Fibroblast of skin of left biceps (primary cell): ENCODE data around the gene SMC1B.
"Not testable (repeated sequence)": the region's sequence is repeated elsewhere in the genome, so short reads cannot be mapped to it uniquely, and the experiment has no call there.

ENCODE experiments used
- DNase-seq, 2 experiments: peaks; one replicate each; pipeline ENCODE4 v3.0.0-alpha.2; 2013; ENCODE audit warnings: low read depth in 2 of 2

SMC1B gene

DNA sequence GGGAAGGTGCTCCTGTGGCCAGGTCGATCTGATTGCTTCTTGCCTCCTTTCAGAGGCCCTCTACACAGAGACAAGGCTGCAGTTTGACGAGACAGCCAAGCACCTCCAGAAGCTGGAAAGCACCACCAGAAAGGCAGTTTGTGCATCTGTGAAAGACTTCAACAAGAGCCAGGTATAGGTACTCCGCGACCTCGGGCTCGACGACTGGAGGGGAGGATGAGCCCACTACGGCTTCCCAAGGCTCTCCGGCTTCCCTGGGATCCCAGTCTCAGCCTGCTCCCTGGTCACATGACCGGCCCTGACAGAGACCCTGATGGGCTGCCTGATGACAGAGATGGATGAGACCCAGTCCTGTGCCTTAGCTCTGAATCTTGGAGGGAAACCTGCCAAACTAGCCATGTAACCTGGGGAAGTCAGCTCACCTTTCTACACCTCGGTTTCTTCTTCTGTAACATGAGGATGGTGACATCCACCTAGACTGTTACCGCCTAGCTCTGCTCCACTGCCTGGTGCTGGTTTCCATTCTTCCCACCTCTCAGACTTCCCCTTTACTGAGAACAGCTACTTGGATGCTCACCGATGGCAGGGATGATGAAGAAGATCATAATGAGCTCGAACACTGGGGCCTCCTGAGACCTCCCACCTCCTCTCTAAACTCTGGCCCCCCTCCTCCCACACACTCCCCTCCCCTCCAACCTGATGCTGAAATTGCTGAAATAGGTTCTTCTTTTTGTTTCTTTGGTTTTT, 9.0 kb upstream of the SMC1B start:
- no peak for DNase-seq

DNA sequence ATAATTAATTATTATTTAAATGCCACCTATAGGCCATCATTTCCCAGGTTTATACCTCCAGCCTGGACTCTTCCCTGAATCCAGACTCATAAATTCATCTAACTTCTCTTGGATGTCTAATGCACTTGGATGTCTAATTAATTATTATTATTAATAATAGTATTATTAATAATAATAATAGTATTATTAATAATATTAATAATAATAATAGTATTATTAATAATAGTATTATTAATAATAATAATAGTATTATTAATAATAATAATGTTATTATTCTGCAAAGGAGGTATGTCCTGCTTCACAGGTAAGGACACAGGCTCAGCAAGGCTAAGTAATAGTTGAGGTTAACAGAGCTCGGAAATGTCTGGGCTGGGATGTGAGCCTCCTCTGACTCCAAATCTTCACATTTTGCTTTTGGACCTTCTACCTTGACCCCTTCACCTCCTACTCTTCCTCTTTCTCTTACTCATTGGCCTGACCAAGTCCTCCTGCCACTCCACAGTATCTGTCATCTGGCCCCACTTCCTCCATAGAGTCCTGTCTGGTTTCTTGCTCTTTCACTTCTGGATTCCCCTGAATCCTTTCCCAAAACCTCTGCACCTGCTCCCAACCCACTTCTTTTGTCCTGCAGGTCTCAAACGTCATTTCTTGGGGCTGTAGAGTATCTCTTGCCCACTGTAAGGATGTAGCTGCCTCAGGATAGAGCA, 8.1 kb upstream of the SMC1B start:
- DNase-seq = no peak

DNA sequence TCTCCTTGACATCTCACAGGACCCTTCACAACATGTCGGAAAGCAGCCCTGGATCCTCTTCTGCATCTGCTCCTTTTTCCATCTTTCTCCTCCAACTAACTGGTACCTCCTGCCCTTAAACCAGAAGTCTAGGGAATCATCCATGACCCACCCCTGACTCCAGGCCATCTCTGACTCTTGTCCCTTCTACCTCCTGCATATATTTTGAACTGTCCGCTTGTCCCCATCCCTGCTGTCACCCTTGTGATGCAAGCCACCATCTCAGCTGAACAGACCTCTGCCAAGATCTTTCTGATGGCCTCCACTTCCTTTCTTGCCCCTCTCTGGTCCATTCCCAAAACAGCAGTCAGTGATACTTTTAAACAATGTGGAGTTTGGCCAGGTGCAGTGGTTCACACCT, 7.1 kb upstream of the SMC1B start:
- no peak for DNase-seq

DNA sequence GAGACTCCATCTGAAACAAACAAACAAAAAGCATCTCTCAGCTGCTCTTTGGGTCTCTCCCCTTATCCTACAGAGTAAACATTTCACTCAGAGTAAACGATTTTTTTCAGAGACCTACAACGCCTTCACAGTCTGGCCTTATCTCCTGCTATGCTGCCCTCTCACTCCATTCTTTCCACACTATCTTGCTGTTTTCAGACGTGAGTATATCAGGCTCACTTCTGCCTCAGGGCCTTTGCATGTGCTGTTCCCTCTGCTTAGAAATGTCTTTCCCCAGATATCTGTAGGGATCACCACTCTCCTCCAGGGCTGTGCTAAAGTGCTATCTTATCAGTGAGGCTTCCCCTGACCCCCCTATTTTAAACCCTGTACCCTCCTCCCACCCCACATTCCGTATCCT, 6.6 kb upstream of the SMC1B start:
- no peak for DNase-seq

DNA sequence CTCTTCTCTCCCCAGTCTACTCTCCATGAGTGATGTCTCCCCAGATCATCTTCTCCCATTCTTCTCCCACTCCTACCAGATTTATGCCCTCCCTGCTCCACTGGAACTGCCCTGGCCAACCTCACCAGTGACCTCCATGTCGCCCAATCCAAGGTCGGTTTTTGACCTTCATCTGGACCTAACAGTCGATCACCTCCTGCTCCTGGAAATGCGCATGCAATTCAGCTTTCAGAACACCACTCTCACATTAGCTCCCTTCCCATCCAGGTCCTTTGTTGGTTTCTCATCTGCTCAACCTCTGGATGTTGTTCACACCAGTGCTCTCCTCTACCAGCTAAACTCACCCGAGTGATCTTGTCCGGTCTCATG, 5.4 kb upstream of the SMC1B start:
- no peak for DNase-seq

DNA sequence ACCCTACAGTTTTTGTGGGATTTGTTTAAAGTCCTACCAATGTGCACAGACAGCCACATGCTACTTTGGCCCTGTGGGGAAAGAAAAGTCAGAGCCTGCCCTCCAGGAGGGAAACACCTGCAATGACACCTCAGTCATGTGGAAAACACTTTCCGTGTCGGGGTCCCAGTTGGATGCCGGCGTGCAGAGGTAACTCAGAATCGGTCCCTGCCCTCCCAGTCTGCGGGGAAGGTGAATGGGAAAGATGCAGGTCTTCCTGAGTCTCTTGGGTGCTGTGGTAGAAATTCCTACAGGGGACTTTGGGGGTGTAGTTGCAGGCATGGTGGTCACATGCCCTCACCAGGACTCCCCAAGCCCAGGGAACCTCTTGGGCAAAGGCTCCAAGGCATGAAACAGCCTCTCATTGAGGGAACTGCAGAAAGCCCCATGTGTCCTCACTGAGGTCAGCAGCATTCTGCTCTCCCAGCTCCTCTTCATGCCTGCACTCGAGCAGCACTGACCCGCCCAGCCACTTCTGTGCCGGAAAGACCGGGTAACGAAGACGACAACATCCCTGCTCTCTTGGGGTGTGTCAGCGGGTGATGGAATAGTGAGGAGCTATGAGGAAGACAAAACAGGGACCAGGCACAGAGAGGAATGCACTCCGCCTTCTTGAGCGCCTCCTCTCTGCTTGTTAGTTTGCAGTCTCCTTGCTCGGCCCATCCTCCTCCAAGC, 4.8 kb upstream of the SMC1B start:
- DNase-seq = no peak

DNA sequence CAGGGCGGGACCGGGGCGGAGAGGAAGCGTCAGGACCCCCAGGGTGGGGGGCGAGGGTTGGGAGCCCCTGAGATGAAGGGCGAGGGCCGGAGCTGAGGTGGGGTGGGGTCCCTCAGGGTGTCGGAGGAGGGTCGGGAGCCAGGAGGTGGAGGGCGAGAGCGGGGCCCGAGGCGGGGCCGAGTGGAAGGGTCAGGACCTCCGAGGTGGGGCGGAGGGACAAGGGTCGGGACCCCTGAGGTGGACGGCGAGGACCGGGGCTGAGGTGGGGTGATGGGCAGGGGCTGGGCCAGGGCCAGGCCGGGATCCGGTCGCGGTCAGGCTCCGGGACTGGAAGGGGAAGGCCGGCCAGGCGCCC, 409 bp downstream of the SMC1B start:
- DNase-seq = no peak

DNA sequence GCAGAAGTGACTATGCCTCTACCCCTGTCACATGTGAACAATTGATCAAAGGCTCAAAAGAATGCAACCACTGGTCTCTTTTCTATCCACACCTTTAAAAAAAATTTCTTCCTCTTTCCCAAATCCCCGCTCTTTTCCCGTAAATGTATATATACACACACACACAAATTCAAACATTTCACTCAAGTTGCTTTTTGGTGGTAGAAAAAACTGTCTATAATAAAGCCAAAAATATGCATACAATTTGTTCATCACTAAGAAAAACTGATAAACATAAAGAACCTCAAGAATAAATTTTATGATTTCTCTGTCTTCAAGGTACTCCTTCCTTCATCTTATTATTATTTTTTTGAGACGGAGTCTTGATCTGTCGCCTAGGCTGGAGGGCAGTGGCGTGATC, 5.6 kb downstream of the SMC1B start:
- DNase-seq = no peak

DNA sequence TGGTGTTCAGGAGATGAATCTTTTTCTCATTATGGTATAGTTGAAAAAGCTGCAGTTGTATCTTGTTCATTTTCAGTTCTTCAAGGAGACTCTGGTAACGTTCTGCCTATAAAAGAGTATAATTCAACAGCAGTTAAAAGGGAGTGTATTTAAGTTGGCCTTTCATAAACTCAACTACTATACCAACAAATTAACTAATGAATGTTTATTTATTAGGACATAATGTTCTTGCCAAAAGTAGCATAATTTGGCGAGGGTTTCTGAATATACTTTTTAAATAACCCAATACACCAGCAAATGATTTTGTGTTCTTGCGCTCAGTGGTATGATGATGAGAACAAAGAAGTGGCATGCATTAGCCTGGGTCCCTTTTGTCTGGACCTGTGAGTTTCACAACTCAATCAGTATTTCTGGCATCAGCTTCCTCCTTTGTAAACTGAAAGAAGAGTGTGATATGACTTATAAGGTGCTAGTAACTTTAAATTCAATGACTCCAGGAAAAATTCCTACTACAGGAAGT, 10.9 kb downstream of the SMC1B start:
- no peak for DNase-seq

DNA sequence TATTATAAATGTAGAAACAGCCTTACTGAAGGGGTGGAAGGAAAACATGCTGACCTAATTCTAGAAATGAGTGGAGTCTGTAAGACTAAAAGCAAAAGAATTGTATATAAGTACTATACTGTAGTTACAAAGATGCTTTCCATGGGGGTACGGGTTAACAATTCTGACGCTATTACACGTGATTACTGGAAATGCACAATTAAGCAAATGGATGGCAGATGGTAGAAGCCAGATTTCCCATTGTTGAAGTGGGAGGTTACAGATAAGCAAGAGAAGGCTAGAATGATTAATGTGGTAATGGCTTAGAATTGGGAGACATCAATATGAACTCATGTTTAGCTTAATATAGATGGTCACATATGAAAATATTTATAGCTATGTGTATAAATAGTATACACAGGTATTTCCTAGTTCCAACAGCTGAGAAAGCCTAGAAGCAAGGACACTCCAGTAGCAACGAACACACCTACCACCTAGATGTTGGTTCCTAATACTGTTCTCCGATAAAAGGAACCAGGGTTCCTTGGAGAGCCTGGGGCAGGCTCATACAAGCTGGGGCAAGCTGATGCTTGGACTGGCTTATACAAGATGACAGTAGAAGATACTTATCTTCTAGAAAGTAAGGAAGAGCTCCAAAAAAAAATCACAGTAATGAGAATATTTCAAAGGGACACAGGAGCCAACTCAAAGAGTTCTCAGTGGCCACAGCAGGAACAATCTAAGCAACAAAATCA, 13.5 kb downstream of the SMC1B start:
- no peak for DNase-seq

DNA sequence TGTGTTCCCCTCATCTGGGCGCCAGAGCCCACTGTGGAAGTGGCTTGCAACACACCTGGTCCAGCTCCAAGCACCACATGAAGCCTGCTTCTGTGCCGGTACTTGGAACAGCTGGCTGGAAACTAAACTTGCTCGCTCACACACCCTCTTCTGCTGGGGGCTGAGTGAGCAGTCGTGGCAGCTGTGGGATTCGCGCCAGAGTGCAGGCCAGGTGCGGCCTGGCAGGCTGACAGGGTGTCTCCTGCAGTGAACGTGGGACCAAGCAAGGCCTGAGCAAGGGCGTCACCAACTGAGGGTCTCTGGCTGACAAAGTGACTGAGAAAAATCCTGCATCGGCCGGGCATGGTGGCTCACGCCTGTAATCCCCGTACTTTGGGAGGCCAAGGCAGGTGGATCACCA, 15.2 kb downstream of the SMC1B start:
- DNase-seq = no peak

DNA sequence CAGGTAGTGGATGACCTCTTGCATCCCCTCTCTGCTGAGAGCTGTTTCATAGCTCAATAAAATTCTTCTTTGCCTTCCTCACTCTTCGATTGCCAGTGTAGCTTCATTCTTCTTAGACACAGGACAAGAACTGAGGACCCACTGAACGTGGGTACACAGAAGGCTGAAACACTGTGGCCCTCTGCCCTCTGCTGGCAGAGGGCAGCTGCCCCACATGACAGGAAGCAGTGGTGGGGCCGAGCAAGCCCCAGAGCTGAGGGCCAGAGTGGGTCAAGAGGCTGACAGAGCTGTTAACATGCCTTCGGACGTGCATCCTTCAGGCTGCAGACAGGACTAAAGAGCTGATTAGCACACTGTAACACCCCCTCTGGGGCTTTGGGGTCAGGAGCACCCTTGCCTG, 15.6 kb downstream of the SMC1B start:
- DNase-seq = no peak

DNA sequence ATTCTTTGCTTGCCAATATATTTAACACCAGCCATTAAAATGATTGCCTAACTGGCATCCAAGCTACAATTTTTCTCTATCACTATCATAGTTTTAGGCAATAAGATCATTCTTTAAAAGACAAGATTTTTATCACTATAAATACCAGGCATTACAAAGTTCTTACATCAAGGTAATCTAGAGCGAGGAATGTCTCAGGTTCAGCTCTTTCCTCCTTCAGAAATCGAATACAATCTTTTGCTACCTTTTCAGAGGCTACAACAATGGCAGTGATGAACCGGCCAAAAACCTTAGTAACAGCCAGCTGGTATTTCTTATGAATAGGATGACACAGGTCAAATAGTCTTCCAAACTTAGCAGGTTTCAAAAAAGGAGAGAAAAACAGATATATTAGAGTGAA, 23.9 kb downstream of the SMC1B start:
- no peak for DNase-seq

DNA sequence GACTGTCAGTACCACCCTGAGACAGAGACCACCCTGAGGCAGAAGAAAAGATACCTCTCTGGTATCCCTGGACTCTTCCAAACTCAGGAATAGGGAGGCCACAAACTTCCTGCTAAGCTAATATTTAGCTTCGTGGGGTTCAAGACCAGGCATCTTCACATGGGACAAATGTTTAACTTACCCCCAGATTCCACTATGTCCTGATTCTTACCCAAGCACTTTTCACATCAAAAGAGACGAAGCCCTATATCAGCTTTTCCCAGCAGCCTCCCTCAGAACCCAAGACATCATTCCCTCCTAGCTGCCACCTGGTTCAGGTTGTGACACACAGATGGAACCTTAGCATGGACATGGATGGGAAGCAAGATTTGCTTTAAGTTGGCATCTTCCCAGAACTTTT, 32.1 kb downstream of the SMC1B start:
- DNase-seq = no peak

DNA sequence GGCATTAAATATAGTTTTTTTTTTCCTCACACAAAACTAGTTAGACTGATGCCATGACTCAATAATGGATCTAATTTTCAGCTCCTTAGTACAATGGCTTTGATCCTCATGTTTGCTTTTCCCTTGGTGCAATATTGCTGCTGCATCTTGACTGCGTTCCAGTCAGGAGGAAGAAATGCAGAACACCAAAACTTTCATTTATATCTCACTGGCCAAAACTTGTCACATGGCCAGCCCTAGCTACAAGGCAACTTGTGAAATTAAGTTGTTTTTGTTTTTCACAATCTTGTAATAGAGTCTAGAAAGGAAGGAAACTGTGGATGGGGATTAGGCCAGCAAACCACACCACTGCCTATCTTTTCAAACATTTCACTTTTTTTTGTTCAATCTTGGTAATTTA, 36.7 kb downstream of the SMC1B start:
- DNase-seq = no peak

DNA sequence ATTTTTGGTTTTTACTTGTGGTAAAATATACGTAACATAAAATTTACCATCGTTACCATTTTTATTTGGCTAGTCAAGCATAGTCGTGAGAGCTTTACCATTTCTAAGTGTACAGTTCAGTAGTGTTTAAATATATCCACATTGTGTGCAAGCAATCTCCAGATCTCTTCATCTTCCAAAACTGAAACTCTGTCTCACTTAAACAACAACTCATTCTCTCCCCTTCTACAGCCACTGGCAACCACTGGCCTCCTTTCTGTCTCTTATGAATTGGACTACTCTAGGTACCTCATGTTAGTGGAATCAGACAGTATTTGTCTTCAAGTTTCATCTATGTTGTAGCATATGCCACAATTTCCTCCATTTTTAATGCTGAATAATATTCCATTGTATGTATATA, 37.4 kb downstream of the SMC1B start:
- no peak for DNase-seq

DNA sequence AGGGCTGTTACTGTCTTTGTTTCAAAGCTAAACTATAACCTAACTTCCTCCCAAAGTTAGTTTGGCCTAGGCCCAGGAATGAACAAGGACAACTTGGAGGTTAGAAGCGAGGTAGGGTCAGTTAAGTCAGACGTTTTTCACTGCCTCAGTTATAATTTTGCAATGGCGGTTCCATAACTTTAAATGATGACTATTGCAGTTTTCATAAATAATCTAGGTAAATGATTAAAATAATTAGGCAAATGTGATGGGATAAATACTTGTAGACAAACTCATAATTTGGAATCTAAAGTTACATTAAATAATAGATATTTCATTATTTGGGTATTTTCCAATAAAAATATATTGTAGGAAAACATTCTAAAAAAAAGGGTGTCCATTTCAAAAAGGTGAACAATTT, 39.8 kb downstream of the SMC1B start:
- DNase-seq = not testable (repeated sequence)

DNA sequence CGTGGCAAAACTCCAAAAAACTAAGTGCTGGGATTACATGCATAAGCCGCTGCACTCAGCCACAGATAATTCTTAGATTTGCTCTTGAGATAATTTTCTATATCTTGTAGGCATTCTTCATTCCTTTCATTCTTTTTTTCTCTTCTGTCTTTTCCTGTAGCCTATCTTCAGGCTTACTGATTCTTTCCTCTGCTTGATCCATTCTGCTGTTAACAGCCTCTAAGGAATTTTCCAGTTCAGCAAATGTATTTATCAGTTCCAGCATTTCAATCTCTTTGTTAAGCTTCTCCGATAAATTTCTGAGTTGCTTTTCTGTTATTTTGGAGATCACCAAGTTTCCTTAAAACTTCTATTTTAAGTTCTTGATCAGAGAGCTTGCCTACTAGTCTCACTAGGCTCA, 46.7 kb downstream of the SMC1B start:
- no peak for DNase-seq

DNA sequence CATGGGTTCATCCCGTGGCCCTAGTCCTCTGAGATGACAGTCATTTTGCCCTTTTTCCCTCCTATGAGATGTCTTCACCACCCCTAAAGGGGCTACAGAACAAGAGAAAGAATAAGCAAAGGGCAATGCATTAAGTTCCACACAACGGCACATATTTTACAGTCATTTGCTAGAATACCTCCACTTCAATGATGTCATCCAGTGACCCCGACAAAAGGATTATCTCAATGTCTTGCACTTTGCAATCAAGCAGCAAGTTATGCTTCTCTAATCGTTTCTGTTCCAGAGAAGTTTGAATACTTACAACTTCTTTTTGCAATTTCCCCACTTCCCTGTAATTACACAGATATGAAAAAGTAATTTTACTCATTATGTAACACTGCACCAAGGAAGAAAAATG, 53.8 kb downstream of the SMC1B start:
- no peak for DNase-seq

DNA sequence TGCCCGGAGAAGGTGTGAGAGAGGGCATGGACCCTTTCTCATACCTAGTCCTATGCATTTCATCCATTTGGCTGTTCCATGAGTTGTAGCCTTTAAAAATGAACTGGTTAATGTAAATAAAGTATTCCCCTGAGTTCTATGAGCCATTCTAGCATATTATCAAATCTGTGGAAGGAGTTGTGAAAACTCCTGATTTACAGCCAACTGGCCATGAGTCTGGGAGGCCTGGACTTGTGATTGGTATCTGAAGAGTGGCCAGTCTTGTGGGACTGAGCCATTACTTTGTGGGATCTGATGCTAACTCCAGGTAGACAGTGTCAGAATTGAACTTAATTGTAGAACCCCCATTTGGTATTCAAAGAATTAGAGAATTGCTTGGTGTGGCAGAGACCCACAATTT, 55.3 kb downstream of the SMC1B start:
- DNase-seq = no peak

DNA sequence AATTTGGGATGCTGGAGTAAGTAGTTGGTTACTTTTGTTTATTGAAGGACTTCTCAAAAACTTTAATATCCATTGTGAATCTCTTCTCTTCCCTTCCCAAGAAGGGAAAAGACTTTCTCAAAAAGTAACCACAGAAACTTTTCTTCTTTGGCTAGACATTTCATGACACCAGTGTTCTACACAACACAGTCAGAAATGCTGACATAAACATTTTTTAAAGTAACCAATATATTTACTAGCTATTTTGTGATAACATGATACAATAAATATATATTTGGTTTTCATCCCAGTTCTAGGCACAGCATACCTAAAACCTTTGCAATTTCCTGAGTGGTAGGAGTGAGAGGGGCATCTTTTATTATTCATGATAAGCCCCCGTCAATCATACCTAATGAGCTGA, 55.9 kb downstream of the SMC1B start:
- DNase-seq = no peak

DNA sequence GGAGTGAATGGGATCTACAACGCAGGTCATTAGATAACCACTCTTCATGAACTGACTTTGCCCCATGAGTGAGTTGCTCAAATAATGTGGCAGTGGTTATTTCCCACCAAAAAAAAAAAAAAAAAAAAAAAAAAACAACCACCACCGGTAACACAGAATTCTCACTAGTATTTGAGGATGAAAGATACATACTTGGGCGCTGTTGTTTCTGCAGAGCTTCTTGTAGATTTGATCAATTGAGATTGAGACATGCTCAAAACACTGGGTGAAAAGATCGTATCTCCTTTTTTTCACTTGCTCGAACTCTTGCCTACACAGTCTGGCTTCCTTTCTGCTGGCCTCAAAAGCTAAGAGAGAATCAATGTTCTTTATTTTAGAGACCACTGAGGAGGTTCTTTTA, 59.6 kb downstream of the SMC1B start:
- no peak for DNase-seq
